PC-9 (cell line): ENCODE data around the gene C10orf105. TPM values are rescaled to one million over a fixed set of nuclear protein-coding genes. Genes with fewer than 3 reads are reported as not detected.

Experiments
- BruUV-seq: library from RNA; stranded (reverse); fragments of 400-500 nt; replicated peaks from 2 replicates; lab custom pipeline; 2021; lab: Mats Ljungman, UMichigan
- CTCF ChIA-PET: fragments of 300-600 bp; sonication (Branson Sonifier 250); formaldehyde crosslinking; loops from one replicate; lab custom pipeline; 2022; ENCODE audit warnings: antibody characterized with exemption; lab: Charles Lee
- POLR2A ChIA-PET: fragments of 300-600 bp; sonication (Branson Sonifier 250); formaldehyde crosslinking; loops from one replicate; lab custom pipeline; 2022; ENCODE audit warnings: antibody characterized with exemption; ENCODE audit not compliant: unreplicated experiment; lab: Charles Lee
- DNase-seq, 2 experiments: peaks; one replicate each; pipeline versions ENCODE4 v3.0.0 to v3.0.0-alpha.2; 2015 to 2022; ENCODE audit warnings: mixed read lengths in 1 of 2
- H2AFZ ChIP-seq: fragments of 200-600 bp; sonication (generic); 2 replicates; pipeline ENCODE4 v1.8.1; 2017; ENCODE audit warnings: antibody characterized with exemption
- H3F3A ChIP-seq: fragments of 200-600 bp; sonication (generic); 2 replicates; pipeline ENCODE4 v1.8.1; 2017; ENCODE audit warnings: antibody characterized with exemption, mild to moderate bottlenecking, low read depth; ENCODE audit not compliant: insufficient read depth
- H3K27ac ChIP-seq: fragments of 200-600 bp; sonication (generic); 2 replicates; pipeline ENCODE4 v1.6.1; 2016; ENCODE audit warnings: mixed run types
- H3K27me3 ChIP-seq: fragments of 200-600 bp; sonication (generic); 2 replicates; pipeline ENCODE4 v1.6.1; 2016; ENCODE audit warnings: low read depth, mixed run types; ENCODE audit not compliant: insufficient read depth
- H3K36me3 ChIP-seq: fragments of 200-600 bp; sonication (generic); 2 replicates; pipeline ENCODE4 v1.6.1; 2016; ENCODE audit warnings: low read depth, mixed run types
- H3K4me1 ChIP-seq: fragments of 200-600 bp; sonication (generic); replicated peaks from 2 replicates; pipeline ENCODE4 v1.6.1; 2016; ENCODE audit warnings: mixed run types; ENCODE audit not compliant: insufficient read depth
- H3K4me2 ChIP-seq: fragments of 200-600 bp; sonication (generic); 2 replicates; pipeline ENCODE4 v1.6.1; 2017; ENCODE audit warnings: mixed run types
- H3K4me3 ChIP-seq: fragments of 200-600 bp; sonication (generic); 2 replicates; pipeline ENCODE4 v1.6.1; 2016; ENCODE audit warnings: mixed run types
- H3K79me2 ChIP-seq: fragments of 200-600 bp; sonication (generic); 2 replicates; pipeline ENCODE4 v1.6.1; 2017; ENCODE audit warnings: low read depth, mixed run types
- H3K9me2 ChIP-seq: fragments of 200-600 bp; sonication (generic); 2 replicates; pipeline ENCODE4 v1.8.1; 2017; ENCODE audit warnings: mild to moderate bottlenecking; ENCODE audit not compliant: insufficient read depth
- H3K9me3 ChIP-seq: fragments of 200-600 bp; sonication (generic); 2 replicates; pipeline ENCODE4 v1.8.1; 2016; ENCODE audit warnings: low read depth; ENCODE audit not compliant: insufficient read depth
- H4K20me1 ChIP-seq: fragments of 200-600 bp; sonication (generic); 2 replicates; pipeline ENCODE4 v1.8.1; 2017; ENCODE audit not compliant: insufficient read depth
- EZH2 ChIP-seq: fragments of 200-600 bp; sonication (generic); IDR thresholded peaks from 2 replicates; pipeline ENCODE4 v1.8.0; 2017; ENCODE audit warnings: antibody characterized with exemption, low read depth
- intact Hi-C: fragments of 100-400 bp; cut with micrococcal nuclease; formaldehyde crosslinking; loops from one replicate; pipeline ENCODE4 v1.10.0; 2022; ENCODE audit not compliant: unreplicated experiment
- total RNA-seq: library from RNA; stranded (reverse); gene quantifications from 2 replicates; pipeline ENCODE4 v1.2.3, GENCODE V29; 2021
- TF ChIP-seq, protein P1 (sequence below): fragments of 200-600 bp; sonication (generic); conservative IDR thresholded peaks from 2 replicates; pipeline ENCODE4 v1.6.1; 2017; ENCODE audit warnings: mixed run types, antibody characterized with exemption, mild to moderate bottlenecking, moderate library complexity

Gene C10orf105
- total RNA-seq, 1 experiment from 2014 or later = not detected

- ChIA-PET POLR2A (no interaction called here), CTCF (interaction anchor here (0.7 kb wide), 1 partner anchor 59 kb away, joined by 3 read pairs; no protein-coding TSS in a partner anchor)
- Histone ChIP-seq H3K79me2 (no peaks in the 10 kb centered on the region), H3K27me3 (no peaks in the 10 kb centered on the region), H3F3A (peaks cover 6% of the 10 kb centered on the region; the same call in 1 of the 2 replicates), H3K9me3 (no peaks in the 10 kb centered on the region), H3K4me3 (no peak overlapping the region), H3K9me2 (no peaks in the 10 kb centered on the region), H3K4me2 (no peak overlapping the region), H3K27ac (no peak overlapping the region), H2AFZ (no peak overlapping the region), H4K20me1 (no peaks in the 10 kb centered on the region), H3K36me3 (no peaks in the 10 kb centered on the region), H3K4me1 (peaks cover 10% of the 10 kb centered on the region; the same call in 1 of the 2 replicates)
- no peak for TF ChIP-seq EZH2
- TF ChIP-seq, protein P1, sequence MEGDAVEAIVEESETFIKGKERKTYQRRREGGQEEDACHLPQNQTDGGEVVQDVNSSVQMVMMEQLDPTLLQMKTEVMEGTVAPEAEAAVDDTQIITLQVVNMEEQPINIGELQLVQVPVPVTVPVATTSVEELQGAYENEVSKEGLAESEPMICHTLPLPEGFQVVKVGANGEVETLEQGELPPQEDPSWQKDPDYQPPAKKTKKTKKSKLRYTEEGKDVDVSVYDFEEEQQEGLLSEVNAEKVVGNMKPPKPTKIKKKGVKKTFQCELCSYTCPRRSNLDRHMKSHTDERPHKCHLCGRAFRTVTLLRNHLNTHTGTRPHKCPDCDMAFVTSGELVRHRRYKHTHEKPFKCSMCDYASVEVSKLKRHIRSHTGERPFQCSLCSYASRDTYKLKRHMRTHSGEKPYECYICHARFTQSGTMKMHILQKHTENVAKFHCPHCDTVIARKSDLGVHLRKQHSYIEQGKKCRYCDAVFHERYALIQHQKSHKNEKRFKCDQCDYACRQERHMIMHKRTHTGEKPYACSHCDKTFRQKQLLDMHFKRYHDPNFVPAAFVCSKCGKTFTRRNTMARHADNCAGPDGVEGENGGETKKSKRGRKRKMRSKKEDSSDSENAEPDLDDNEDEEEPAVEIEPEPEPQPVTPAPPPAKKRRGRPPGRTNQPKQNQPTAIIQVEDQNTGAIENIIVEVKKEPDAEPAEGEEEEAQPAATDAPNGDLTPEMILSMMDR = no peak
- no peak for DNase-seq
- intact Hi-C loops = no loop called here
- BruUV-seq = no TSS peak
Measured at GRCh38 chr10:71700731-71701368, 18.7 kb downstream of the C10orf105 start.

DNA sequence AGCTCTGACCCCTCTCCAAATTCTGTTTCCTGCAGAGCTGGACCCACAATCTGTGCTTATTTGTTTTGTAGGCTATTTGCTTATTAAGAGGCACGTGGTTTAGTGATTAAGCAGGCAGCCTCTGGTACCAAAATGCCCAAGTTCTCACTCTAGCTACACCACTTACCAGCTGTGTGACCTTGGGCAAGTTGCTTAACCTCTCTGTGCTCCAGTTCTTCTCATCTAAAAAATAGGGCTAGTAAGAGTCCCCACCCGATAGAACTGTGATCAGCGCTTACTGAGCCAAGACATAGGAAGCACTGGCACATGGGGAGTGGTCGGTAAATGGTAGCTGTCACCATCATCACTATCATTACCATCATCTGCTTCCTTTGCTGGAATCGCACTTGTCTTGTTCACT lies 20.8 kb downstream of the C10orf105 start:
- no peaks in the 10 kb centered on the region for H3K9me2 ChIP-seq
- DNase-seq = no peak
- intact Hi-C loops = loop anchor here (2.0 kb wide), 1 partner anchor 74 kb away; the partner anchor contains the start of gene VSIR
- no peak overlapping the region for H3K27ac ChIP-seq
- BruUV-seq = no TSS peak
- H3K79me2 ChIP-seq = no peaks in the 10 kb centered on the region
- no peaks in the 10 kb centered on the region for H3K9me3 ChIP-seq
- ChIA-PET CTCF (interaction anchor here (0.6 to 1.9 kb wide), 3 partner anchors 9 to 350 kb away, joined by 3 to 8 read pairs (median 4); no protein-coding TSS in a partner anchor), POLR2A (interaction anchor here (0.6 kb wide), 1 partner anchor 205 kb away, joined by 3 read pairs; no protein-coding TSS in a partner anchor)
- H3K27me3 ChIP-seq = no peaks in the 10 kb centered on the region
- peaks cover 6% of the 10 kb centered on the region; the same call in 1 of the 2 replicates for H3F3A ChIP-seq
- H3K36me3 ChIP-seq = no peaks in the 10 kb centered on the region
- no peaks in the 10 kb centered on the region for H4K20me1 ChIP-seq
- no peak overlapping the region for H2AFZ ChIP-seq
- no peak overlapping the region for H3K4me2 ChIP-seq
- H3K4me1 ChIP-seq = peaks cover 16% of the 10 kb centered on the region
- TF ChIP-seq, protein P1 = no peak
- TF ChIP-seq EZH2 = no peak
- H3K4me3 ChIP-seq = no peak overlapping the region

GRCh38 chr10:71697938-71698709 lies 21.5 kb downstream of the C10orf105 start:
- Histone ChIP-seq H4K20me1 (no peaks in the 10 kb centered on the region), H3K4me1 (peaks cover 22% of the 10 kb centered on the region), H3K27me3 (no peaks in the 10 kb centered on the region), H3K4me2 (no peak overlapping the region), H3K4me3 (no peak overlapping the region), H3K36me3 (no peaks in the 10 kb centered on the region), H3K79me2 (no peaks in the 10 kb centered on the region), H3F3A (peaks cover 6% of the 10 kb centered on the region; the same call in 1 of the 2 replicates), H3K9me3 (no peaks in the 10 kb centered on the region), H3K9me2 (no peaks in the 10 kb centered on the region), H3K27ac (no peak overlapping the region), H2AFZ (no peak overlapping the region)
- ChIA-PET POLR2A (interaction anchor here (0.6 kb wide), 2 partner anchors 204 to 428 kb away, joined by 3 to 5 read pairs; no protein-coding TSS in a partner anchor), CTCF (interaction anchor here (0.6 to 1.9 kb wide), 7 partner anchors 10 to 351 kb away, joined by 3 to 8 read pairs (median 3); no protein-coding TSS in a partner anchor)
- DNase-seq = no peak
- TF ChIP-seq, protein P1 = no peak
- no peak for TF ChIP-seq EZH2
- intact Hi-C loops = loop anchor here (2.0 kb wide), 1 partner anchor 75 kb away; the partner anchor contains the start of gene VSIR
- no TSS peak for BruUV-seq
